ENCODE results near the gene BANF2. TPM values are rescaled to one million over a fixed set of nuclear protein-coding genes. Genes with fewer than 3 reads are reported as not detected.

The BANF2 gene
- total and polyA plus RNA-seq, 2 of the 8 experiments (the other 6 are each of a cell fraction or from before 2014, with no cell fraction given): not detected

DNA sequence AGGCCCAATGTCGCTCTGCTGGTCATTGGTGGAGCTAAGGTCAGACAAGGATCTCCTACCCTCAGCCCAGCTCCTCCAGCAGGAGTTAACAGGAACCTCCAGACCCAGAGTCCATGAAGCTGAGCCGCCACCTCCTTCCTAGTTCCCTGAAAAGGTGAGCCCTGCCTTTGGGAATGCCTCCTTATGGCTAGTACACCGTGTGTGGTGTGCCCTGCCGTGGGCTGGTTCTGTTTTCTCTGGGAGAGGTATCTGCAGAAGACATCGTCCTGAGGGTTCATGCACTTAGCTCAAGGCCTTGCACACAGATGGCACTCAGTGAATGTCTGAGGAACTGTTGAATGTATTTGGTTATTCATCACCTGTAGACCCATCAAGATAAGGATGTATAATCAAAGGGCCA is 15.3 kb downstream of the BANF2 start (continued):
- TF ChIP-seq, protein P1, sequence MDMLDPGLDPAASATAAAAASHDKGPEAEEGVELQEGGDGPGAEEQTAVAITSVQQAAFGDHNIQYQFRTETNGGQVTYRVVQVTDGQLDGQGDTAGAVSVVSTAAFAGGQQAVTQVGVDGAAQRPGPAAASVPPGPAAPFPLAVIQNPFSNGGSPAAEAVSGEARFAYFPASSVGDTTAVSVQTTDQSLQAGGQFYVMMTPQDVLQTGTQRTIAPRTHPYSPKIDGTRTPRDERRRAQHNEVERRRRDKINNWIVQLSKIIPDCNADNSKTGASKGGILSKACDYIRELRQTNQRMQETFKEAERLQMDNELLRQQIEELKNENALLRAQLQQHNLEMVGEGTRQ (IDR thresholded peaks at IDR 0.05; ENCODE audit: low read length): no peak
- no peak for TF ChIP-seq KDM1A (IDR thresholded peaks at IDR 0.05; ENCODE audit: borderline replicate concordance, low read length)
- TF ChIP-seq SAP30 (IDR thresholded peaks at IDR 0.05; ENCODE audit: insufficient read depth, insufficient replicate concordance, low read length): no peak
- no peak for TF ChIP-seq SRF (IDR thresholded peaks at IDR 0.05; ENCODE audit: low read depth, low read length)
